ENCODE measurements around the gene RAD54L2. TPM values are rescaled to one million over a fixed set of nuclear protein-coding genes. Genes with fewer than 3 reads are reported as not detected.
"Not testable (repeated sequence)": the region's sequence is repeated elsewhere in the genome, so short reads cannot be mapped to it uniquely, and the experiment has no call there.

Gene RAD54L2
- polyA plus RNA-seq, 3 donors, result 3.6 to 7.3 (median 3.6) TPM

- Histone ChIP-seq H2AFZ (ENCODE audit: insufficient read depth, low read depth, low read length, poor library complexity, severe bottlenecking) (no peak overlapping the region), H3K4me2 (replicated peaks; ENCODE audit: extremely low read depth, low read length, poor library complexity, severe bottlenecking) (no peak overlapping the region), H3K9me3 (replicated peaks in 1 of 2; ENCODE audit: control insufficient read depth in 1 of 2, insufficient read depth in 1 of 2, low read length in 2 of 2) (no peaks in the 10 kb centered on the region), H3K27ac (ENCODE audit: low read depth in 1 of 2, low read length in 2 of 2) (no peak overlapping the region), H3K36me3 (replicated peaks in 1 of 2; ENCODE audit: control insufficient read depth in 1 of 2, insufficient read depth in 2 of 2, low read length in 2 of 2) (no peaks in the 10 kb centered on the region), H4K20me1 (ENCODE audit: insufficient read depth, low read length) (no peaks in the 10 kb centered on the region), H3K9ac (ENCODE audit: insufficient read depth, low read length, poor library complexity, severe bottlenecking) (no peak overlapping the region), H3K4me3 (replicated peaks in 1 of 3; ENCODE audit: low read depth in 2 of 3, low read length in 3 of 3) (no peak overlapping the region), H3K4me1 (ENCODE audit: control insufficient read depth in 1 of 2, insufficient read depth in 2 of 2, low read length in 2 of 2) (no peaks in the 10 kb centered on the region), H3K27me3 (ENCODE audit: control insufficient read depth in 2 of 2, insufficient read depth in 2 of 2, low read length in 2 of 2) (no peaks in the 10 kb centered on the region), H3K79me2 (ENCODE audit: insufficient read depth, low read length) (no peaks in the 10 kb centered on the region)
- no peak for DNase-seq
- Mint-ChIP-seq H3K27ac (peak overlapping the region in 2 of 7 donors; percentile 25 to 50), H3K4me1 (peaks cover 5% of the 10 kb centered on the region), H3K9me3 (peaks cover 0 to 3% (median 0%) of the 10 kb centered on the region in 7 donors), H3K27me3 (ENCODE audit: low read depth in 3 of 3) (peaks cover 0 to 2% (median 0%) of the 10 kb centered on the region in 3 donors), H3K36me3 (no peaks in the 10 kb centered on the region), H3K4me3 (no peak overlapping the region)
- 92% methylated on average over 3 of the region's 11 CpGs for WGBS (ENCODE audit: insufficient coverage)
- intact Hi-C loops (cut with micrococcal nuclease), result no loop called here
- TF ChIP-seq, protein P1, sequence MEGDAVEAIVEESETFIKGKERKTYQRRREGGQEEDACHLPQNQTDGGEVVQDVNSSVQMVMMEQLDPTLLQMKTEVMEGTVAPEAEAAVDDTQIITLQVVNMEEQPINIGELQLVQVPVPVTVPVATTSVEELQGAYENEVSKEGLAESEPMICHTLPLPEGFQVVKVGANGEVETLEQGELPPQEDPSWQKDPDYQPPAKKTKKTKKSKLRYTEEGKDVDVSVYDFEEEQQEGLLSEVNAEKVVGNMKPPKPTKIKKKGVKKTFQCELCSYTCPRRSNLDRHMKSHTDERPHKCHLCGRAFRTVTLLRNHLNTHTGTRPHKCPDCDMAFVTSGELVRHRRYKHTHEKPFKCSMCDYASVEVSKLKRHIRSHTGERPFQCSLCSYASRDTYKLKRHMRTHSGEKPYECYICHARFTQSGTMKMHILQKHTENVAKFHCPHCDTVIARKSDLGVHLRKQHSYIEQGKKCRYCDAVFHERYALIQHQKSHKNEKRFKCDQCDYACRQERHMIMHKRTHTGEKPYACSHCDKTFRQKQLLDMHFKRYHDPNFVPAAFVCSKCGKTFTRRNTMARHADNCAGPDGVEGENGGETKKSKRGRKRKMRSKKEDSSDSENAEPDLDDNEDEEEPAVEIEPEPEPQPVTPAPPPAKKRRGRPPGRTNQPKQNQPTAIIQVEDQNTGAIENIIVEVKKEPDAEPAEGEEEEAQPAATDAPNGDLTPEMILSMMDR (IDR thresholded peaks at IDR 0.05), result no peak
These were observed 16.1 kb upstream of the RAD54L2 start for GRCh38 chr3:51522273-51522962.

- H3K9ac ChIP-seq (ENCODE audit: insufficient read depth, low read length, poor library complexity, severe bottlenecking); H4K20me1 ChIP-seq (ENCODE audit: insufficient read depth, low read length); H3K27me3 Mint-ChIP-seq (ENCODE audit: low read depth in 3 of 3); H3K27me3 ChIP-seq (ENCODE audit: control insufficient read depth in 2 of 2, insufficient read depth in 2 of 2, low read length in 2 of 2); H3K36me3 Mint-ChIP-seq; intact Hi-C loops (cut with micrococcal nuclease); H3K4me1 Mint-ChIP-seq; H2AFZ ChIP-seq (ENCODE audit: insufficient read depth, low read depth, low read length, poor library complexity, severe bottlenecking); H3K79me2 ChIP-seq (ENCODE audit: insufficient read depth, low read length); H3K9me3 ChIP-seq (replicated peaks in 1 of 2; ENCODE audit: control insufficient read depth in 1 of 2, insufficient read depth in 1 of 2, low read length in 2 of 2); DNase-seq; H3K4me1 ChIP-seq (ENCODE audit: control insufficient read depth in 1 of 2, insufficient read depth in 2 of 2, low read length in 2 of 2); H3K4me3 ChIP-seq (replicated peaks in 1 of 3; ENCODE audit: low read depth in 2 of 3, low read length in 3 of 3); H3K4me2 ChIP-seq (replicated peaks; ENCODE audit: extremely low read depth, low read length, poor library complexity, severe bottlenecking); H3K27ac ChIP-seq (ENCODE audit: low read depth in 1 of 2, low read length in 2 of 2); H3K36me3 ChIP-seq (replicated peaks in 1 of 2; ENCODE audit: control insufficient read depth in 1 of 2, insufficient read depth in 2 of 2, low read length in 2 of 2); H3K27ac Mint-ChIP-seq; H3K4me3 Mint-ChIP-seq: not testable (repeated sequence)
- WGBS (ENCODE audit: insufficient coverage), result 100% methylated on average over 3 of the region's 6 CpGs
- H3K9me3 Mint-ChIP-seq, result peaks cover 0 to 14% (median 2%) of the 10 kb centered on the region in 7 donors
These were observed 13.6 kb upstream of the RAD54L2 start for GRCh38 chr3:51524874-51525273.

Measured in CD14-positive monocyte (primary cell).